GM12875 (cell line): ENCODE results near the gene NCBP1.

Source experiments
- H3K4me3 ChIP-seq: one replicate; pipeline ENCODE4 v1.5.1; 2011; ENCODE audit warnings: low read depth, low read length, control low read depth
- CTCF ChIP-seq: IDR thresholded peaks from 2 replicates; pipeline ENCODE4 v1.5.1; 2011; ENCODE audit warnings: low read depth, mild to moderate bottlenecking, control low read depth, inconsistent platforms, low read length, moderate library complexity, borderline replicate concordance; ENCODE audit not compliant: insufficient read depth

The NCBP1 gene

GRCh38 chr9:97640325-97640724 lies 6.7 kb downstream of the NCBP1 start:
- no peak for TF ChIP-seq CTCF

GRCh38 chr9:97645720-97646119 lies 12.1 kb downstream of the NCBP1 start:
- no peak for TF ChIP-seq CTCF
- H3K4me3 ChIP-seq, result no peak overlapping the region

More at GRCh38 chr9:97640325-97640724, 6.7 kb downstream of the NCBP1 start:
- no peak overlapping the region for H3K4me3 ChIP-seq

GRCh38 chr9:97647996-97648395 lies 14.4 kb downstream of the NCBP1 start:
- no peak overlapping the region for H3K4me3 ChIP-seq
- TF ChIP-seq CTCF, result no peak

- no peak for TF ChIP-seq CTCF
- no peak overlapping the region for H3K4me3 ChIP-seq
Observed at GRCh38 chr9:97651646-97652045, 18.0 kb downstream of the NCBP1 start.

GRCh38 chr9:97658707-97659106 lies 25.1 kb downstream of the NCBP1 start:
- no peak for TF ChIP-seq CTCF
- no peak overlapping the region for H3K4me3 ChIP-seq

GRCh38 chr9:97659771-97660170 lies 26.1 kb downstream of the NCBP1 start:
- TF ChIP-seq CTCF, result no peak
- H3K4me3 ChIP-seq, result no peak overlapping the region

- TF ChIP-seq CTCF, result no peak
- no peak overlapping the region for H3K4me3 ChIP-seq
Observed at GRCh38 chr9:97660340-97660739, 26.7 kb downstream of the NCBP1 start.
